NCI-H345 (cell line): ENCODE data around the gene NAA40.

Experiments
- DNase-seq: peaks from one replicate; lab custom pipeline; 2025; lab: John Stamatoyannopoulos, UW

NAA40 gene

GRCh38 chr11:63938479-63939396 lies at the start of gene NAA40:
Gene NAA40 (plus strand): TSS chr11:63939002. CDS start chr11:63939097, 95 bp downstream.
- DNase-seq, result peak; percentile 98

GRCh38 chr11:63889344-63889743 lies 49.5 kb upstream of the NAA40 start:
- DNase-seq, result no peak

- DNase-seq, result no peak
Measured at GRCh38 chr11:63890368-63890767, 48.4 kb upstream of the NAA40 start.

GRCh38 chr11:63892228-63892627 lies 46.6 kb upstream of the NAA40 start:
- no peak for DNase-seq

- DNase-seq, result no peak
Measured at GRCh38 chr11:63893355-63893754, 45.4 kb upstream of the NAA40 start.

- DNase-seq, result no peak
Measured at GRCh38 chr11:63896071-63896470, 42.7 kb upstream of the NAA40 start.

GRCh38 chr11:63897459-63898146 lies 41.2 kb upstream of the NAA40 start:
- no peak for DNase-seq

- no peak for DNase-seq
Measured at GRCh38 chr11:63901660-63902059, 37.1 kb upstream of the NAA40 start.

- no peak for DNase-seq
Measured at GRCh38 chr11:63903884-63904283, 34.9 kb upstream of the NAA40 start.

- DNase-seq, result no peak
Measured at GRCh38 chr11:63904743-63905142, 34.1 kb upstream of the NAA40 start.

- DNase-seq, result no peak
Measured at GRCh38 chr11:63905179-63905578, 33.6 kb upstream of the NAA40 start.

GRCh38 chr11:63906087-63906486 lies 32.7 kb upstream of the NAA40 start:
- no peak for DNase-seq

- DNase-seq, result no peak
Measured at GRCh38 chr11:63906585-63906984, 32.2 kb upstream of the NAA40 start.

- DNase-seq, result no peak
Measured at GRCh38 chr11:63907063-63907462, 31.7 kb upstream of the NAA40 start.

GRCh38 chr11:63907808-63908530 lies 30.8 kb upstream of the NAA40 start:
- no peak for DNase-seq

GRCh38 chr11:63908631-63909401 lies 30.0 kb upstream of the NAA40 start:
- DNase-seq, result no peak

GRCh38 chr11:63909591-63910506 lies 29.0 kb upstream of the NAA40 start:
- no peak for DNase-seq

GRCh38 chr11:63910675-63911074 lies 28.1 kb upstream of the NAA40 start:
- no peak for DNase-seq

GRCh38 chr11:63911440-63911839 lies 27.4 kb upstream of the NAA40 start:
- no peak for DNase-seq

- no peak for DNase-seq
Measured at GRCh38 chr11:63911876-63912275, 26.9 kb upstream of the NAA40 start.

GRCh38 chr11:63912678-63913077 lies 26.1 kb upstream of the NAA40 start:
- DNase-seq, result no peak
